ENCODE measurements around the gene FBRSL1.

DNA sequence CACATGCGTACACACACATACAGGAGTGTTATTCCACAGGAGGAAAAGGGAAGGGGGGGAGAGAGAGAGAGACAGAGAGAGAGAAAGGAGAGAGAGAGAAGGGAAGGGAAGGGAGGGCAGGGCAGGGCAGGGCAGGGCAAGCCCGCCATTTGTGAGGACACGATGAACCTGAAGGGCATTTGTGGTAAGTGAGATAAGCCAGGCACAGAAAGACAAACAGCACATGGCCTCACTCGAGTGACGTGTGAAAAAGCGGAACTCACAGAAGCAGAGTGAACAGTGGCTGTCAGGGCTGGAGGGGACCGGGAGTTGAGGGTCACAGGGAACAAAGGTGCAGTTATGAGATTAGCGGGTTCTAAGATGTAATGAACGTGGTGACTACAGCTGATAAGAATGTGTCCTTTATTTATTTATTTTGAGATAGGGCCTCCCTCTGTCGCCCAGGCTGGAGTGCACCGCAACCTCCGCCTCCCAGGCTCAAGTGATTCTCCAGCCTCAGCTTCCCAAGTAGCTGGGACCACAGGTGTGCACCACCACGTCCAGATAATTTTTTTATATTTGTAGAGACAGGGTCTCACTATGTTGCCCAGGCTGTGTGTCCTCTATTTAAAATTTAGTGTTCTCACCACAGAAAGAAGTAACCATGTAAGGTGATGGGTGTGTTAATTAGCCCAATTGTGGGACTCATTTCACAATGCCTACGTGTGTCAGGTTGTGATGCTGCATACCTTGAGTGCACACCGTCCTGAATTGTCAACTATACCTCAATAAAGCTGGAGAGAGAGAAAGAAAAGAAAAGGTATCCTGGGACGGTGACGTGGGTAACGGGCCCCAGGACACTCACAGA lies 18.7 kb upstream of the FBRSL1 start:
- TF ChIP-seq, protein P1, sequence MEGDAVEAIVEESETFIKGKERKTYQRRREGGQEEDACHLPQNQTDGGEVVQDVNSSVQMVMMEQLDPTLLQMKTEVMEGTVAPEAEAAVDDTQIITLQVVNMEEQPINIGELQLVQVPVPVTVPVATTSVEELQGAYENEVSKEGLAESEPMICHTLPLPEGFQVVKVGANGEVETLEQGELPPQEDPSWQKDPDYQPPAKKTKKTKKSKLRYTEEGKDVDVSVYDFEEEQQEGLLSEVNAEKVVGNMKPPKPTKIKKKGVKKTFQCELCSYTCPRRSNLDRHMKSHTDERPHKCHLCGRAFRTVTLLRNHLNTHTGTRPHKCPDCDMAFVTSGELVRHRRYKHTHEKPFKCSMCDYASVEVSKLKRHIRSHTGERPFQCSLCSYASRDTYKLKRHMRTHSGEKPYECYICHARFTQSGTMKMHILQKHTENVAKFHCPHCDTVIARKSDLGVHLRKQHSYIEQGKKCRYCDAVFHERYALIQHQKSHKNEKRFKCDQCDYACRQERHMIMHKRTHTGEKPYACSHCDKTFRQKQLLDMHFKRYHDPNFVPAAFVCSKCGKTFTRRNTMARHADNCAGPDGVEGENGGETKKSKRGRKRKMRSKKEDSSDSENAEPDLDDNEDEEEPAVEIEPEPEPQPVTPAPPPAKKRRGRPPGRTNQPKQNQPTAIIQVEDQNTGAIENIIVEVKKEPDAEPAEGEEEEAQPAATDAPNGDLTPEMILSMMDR (IDR thresholded peaks at IDR 0.05; ENCODE audit: control extremely low read depth in 1 of 3, insufficient read depth in 1 of 3, low read depth in 1 of 3, low read length in 3 of 3) = no peak
- no peak for TF ChIP-seq BRCA1 (IDR thresholded peaks at IDR 0.05; ENCODE audit: low read depth, low read length)
- TF ChIP-seq CHD1 (IDR thresholded peaks at IDR 0.05; ENCODE audit: low read depth, low read length) = no peak
- no peak for TF ChIP-seq KDM4A (IDR thresholded peaks at IDR 0.05; ENCODE audit: low read depth, low read length, severe bottlenecking)
- TF ChIP-seq, protein P2, sequence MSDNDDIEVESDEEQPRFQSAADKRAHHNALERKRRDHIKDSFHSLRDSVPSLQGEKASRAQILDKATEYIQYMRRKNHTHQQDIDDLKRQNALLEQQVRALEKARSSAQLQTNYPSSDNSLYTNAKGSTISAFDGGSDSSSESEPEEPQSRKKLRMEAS (IDR thresholded peaks at IDR 0.05) = no peak
- TF ChIP-seq POLR2A (IDR thresholded peaks at IDR 0.05; ENCODE audit: control extremely low read depth in 1 of 2, low read depth in 2 of 2, low read length in 2 of 2) = no peak
- no peak for TF ChIP-seq POLR2AphosphoS5 (IDR thresholded peaks at IDR 0.05; ENCODE audit: low read depth, low read length)
- no peak for TF ChIP-seq YY1 (IDR thresholded peaks at IDR 0.05; ENCODE audit: low read depth, low read length)
- TF ChIP-seq SIN3A (conservative IDR thresholded peaks at IDR 0.05 in 1 of 2, IDR thresholded peaks at IDR 0.05 in 1 of 2; ENCODE audit: low read depth in 1 of 2, low read length in 2 of 2) = no peak
- TF ChIP-seq SP2 (IDR thresholded peaks at IDR 0.05; ENCODE audit: low read length) = no peak
